ENCODE measurements around the gene OR51E2. TPM values are rescaled to one million over a fixed set of nuclear protein-coding genes. Genes with fewer than 3 reads are reported as not detected.
A peak's percentile ranks its signal among the peaks of the same experiment; 100 is the strongest.
"Not testable (repeated sequence)": the region's sequence is repeated elsewhere in the genome, so short reads cannot be mapped to it uniquely, and the experiment has no call there.

OR51E2 gene, protein sequence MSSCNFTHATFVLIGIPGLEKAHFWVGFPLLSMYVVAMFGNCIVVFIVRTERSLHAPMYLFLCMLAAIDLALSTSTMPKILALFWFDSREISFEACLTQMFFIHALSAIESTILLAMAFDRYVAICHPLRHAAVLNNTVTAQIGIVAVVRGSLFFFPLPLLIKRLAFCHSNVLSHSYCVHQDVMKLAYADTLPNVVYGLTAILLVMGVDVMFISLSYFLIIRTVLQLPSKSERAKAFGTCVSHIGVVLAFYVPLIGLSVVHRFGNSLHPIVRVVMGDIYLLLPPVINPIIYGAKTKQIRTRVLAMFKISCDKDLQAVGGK
- polyA plus RNA-seq (2013, experiment 1 of 2; ENCODE audit: insufficient read length) = 0.07 TPM
- polyA plus RNA-seq (2013, experiment 2 of 2; ENCODE audit: insufficient read length) = 0.29 TPM

DNA sequence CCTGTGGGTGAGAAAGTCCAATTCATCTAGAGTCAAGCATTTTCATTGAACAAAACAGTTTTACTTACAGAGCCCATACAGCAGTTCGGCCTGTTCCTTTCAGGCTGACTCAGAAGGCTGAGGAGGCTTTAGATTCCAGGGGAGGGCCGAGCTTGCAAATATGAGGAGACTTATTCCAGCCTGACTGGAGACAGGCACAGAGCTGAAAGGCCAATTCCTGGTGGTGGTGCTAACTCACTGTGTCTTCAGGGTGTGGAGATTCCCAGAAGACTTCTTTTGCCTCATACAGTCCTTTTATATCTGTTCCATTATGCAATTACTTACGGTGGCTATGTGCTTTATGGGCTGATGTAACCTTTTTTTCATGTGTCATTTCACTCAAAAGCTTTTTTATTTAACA, at the start of gene OR51E2:
TSS of gene OR51E2 (minus strand) at position 269 of the 400 bp plus-strand sequence. CDS start 15,142 bp downstream, outside the sequence.
- DNase-seq = peak; percentile 53

DNA sequence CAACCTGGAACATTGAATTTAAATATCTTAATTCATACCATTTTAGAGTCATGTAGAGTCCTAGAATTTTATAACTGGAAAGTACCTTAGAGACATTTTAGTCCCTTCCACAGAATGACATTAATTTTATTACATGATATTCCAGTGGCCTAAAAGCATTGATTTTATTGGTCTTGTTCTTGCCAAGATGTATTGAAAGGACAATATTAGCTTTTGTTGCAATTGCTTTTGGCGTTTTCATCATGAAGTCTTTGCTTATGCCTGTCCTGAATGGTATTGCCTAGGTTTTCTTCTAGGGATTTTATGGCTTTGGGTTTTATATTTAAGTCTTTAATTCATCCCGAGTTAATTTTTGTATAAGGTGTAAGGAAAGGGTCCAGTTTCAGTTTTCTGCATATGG, 43.1 kb upstream of the OR51E2 start:
- DNase-seq = no peak

DNA sequence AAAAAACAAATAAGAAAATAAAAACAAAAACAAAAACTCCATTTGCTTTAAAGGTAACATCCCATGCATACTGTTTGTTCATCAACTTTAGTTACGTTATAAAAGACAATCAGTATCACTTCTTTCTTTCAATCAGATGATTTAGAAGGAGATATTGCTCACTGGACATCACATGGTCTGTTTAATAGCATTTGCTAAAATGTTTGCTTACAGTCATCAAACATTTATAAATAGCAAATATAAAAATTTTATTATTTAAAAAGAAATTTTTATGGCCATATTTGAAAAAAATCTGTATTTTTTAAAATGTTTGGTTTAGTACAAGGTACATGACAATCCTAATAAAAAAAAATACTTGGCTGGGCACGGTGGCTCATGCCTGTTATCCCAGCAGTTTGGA, 29.5 kb upstream of the OR51E2 start:
- no peak for DNase-seq

DNA sequence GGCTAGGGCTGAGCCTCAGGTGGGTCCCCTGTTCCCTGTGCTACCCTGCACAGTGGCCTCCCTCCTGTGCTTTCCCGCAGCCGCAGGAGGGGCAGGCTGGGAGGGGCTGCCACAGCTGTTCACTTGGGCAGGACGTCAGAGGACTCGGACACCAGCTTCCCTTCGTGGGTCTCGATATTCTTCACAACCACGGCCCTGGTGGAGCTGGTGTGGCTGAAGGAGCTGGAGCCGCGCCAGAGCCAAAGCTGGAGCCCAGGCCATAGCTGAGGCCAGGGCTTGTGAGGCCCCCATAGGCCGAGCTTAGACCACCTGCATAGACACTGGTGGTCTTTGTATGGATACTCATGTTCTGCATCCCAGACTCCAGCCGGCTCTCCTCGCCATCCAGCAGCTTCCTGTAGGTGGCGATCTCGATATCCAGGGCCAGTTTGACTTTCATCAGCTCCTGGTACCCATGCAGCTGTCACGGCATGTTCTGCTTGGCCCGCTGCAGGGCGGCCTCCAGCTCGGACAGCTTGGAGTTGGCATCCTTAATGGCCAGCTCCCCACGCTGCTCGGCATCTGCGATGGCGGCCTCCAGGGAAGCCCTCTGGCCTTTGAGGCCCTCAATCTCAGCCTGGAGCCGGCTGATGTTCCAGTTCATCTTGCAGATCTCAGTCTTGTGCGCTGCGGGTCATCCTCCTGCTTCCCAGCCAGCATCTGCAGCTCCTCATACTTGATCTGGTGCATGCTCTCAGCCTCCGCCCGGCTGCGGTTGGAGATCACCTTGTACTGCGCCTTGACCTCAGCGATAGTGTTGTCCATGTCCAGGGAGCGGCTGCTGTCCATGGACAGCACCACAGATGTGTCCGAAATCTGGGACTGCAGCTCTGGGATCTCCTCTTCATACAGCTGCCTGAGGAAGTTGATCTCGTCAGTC, 25.2 kb upstream of the OR51E2 start:
- DNase-seq = not testable (repeated sequence)

DNA sequence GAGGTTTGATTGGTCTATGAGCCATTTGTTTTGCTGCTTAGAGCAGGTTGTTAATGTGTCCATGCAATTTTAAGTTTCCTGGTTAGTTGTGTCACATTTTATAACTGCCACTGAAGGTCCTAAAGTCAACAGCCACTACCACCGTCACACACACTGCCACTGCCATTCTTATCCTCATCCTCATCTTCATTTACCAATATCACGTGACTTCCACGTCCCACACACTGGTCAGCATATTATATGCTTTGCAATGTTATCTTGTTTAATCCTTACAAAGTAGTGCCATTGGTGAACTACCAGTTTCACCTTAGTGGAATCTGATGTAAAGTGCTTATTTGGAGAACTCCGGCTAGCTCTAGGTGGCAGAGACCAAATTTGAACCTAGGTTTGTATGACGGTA, 16.6 kb upstream of the OR51E2 start:
- DNase-seq = no peak

DNA sequence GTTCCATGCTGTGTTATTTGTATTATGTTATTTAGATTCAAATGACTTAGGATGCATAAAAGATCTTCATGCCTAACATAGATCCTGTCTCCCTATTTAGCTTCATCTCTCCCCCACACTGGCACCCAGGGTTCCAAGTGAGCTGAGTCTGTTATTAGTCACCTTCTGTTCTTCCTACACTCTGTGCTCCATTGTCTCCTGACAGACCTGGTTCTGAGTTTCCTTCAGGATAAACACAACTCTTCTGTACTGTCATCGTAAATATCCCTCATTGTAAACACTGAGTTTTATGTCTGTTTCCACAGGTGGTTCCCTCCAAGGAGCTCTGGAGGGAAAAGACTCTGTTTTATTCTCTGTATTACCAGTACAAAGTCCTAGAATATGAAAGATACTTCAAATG, 15.6 kb upstream of the OR51E2 start:
- DNase-seq = no peak

DNA sequence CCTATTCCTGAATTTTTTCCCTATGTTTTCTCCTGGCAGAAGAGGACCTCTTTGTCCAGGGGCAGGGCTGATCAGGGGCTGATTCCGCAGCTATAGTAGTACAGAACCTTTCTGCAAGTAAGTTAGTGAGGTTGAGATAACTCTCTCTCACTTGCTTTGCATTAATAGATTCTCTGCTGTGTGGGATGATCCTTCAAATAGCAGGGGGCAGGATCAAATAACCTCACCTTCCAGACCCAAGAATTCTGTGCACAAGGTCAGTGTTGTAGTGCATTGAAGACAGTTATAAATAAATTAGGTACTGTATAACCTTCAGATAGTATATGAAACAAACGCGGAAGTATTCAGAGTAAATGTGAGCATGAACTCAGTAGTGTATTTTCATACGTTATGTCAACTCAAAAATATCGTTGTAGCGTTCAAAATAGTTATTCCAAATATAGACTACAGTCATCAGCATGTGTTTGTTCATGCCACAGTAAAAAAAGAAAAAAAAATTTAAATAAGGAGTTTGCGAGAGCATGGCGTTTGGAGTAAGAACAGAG, 7.2 kb upstream of the OR51E2 start:
- DNase-seq = no peak

DNA sequence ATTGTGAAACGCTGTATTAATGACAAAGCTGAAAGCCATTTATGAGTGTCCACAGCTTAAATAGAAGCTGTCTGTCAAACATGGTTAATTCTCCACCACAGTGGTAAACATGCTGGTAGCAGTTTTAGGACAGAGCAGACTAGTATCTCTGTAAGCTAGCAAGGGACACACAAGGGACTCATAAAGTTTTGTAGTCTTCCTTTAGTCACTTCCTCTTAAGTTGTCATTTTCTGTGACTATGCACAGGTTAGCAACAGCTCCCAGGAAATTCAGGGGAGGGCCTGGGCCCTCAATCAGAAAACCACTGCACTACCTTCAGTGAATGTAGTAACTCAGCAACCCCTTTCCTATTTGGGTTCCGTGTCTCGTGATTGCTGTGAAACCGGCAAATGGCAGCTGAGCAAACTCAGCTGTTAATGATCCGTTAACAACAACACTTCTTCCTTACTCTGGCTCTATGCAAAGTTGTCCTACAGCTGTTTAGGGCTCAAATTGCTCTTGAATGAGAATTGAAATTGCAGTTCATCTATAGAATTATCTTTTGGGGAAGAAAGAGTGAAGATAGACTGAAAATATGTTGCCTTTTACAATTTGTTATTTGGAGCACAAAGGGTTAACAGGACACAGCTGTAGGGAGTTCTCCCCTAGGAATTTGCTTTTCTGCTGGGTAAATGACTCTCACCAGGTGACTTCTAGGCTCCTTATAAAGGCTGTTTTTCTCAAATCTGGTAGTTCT, 6.6 kb upstream of the OR51E2 start, which contains the start of gene MMP26:
TSS of gene MMP26 (plus strand) at position 731 of the 736 bp plus-strand sequence.
- no peak for DNase-seq

DNA sequence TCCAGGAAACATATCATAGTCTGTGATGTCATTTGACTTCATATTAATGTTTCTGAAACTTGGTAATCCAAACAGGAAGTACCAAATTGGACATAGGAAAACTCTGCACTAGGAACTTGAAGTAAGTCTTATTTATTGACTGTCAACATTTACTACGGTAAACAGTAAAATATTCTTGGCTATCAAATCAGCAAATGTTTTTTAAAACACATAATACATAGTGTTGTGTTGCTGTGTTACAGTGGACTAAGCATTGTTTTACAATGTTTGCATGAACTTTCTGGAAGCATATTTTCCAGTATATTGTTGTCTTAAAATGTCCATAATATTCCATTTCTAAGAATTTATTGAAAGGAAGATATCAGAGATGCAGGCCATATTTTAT, 2.8 kb upstream of the OR51E2 start:
- no peak for DNase-seq

DNA sequence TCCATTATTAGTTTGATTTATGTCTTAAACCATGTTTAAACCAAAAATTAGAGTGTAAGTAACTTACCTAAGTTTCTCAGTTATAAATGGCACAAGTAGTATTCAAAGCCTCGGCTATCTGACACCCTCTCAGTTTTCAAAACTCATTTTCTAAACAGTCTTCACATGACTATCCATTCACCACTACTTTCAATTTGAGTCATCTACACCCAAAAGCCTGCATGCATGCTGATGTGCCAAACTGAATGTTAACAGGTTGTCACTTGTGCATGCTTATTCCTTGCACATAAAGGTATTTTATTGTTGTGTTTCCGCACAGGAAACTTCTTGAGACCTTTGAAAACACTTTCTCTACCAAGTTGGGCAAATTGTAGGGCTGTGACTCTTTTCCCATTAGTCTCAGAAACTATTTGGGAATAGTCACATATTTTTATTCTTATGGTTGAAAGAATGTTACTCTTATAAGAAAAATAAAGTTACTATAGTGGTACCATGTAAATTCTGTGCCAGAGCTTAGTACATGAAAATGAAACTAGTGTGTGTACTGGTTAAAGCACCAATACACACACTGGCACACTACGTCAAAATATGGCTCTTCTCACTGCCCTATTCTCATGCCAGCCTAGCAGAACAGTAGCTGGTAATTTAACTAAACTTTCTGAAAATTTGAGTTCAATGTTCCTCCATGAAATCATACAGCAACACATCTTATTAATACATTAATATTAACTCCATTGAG, 2.2 kb upstream of the OR51E2 start:
- no peak for DNase-seq

DNA sequence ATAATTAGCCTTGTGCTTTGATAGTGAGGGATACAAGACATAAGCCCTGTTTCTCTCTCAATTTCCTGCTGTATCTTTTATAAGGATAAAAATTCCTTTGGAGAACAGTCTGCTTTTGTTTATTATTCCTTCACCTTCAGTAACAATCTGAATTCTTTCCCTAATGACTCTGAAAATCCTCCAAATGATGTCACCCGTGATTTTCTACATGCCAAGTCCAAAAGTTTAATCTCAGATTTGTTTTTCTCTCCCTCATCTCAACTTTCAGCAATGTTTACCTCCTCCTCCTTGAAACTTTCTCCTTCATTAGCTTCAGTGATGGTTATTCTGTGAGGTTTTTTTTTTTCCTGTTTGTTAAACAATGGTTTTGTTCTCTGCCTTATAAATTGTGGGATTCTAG, 2.2 kb downstream of the OR51E2 start:
- DNase-seq = no peak

DNA sequence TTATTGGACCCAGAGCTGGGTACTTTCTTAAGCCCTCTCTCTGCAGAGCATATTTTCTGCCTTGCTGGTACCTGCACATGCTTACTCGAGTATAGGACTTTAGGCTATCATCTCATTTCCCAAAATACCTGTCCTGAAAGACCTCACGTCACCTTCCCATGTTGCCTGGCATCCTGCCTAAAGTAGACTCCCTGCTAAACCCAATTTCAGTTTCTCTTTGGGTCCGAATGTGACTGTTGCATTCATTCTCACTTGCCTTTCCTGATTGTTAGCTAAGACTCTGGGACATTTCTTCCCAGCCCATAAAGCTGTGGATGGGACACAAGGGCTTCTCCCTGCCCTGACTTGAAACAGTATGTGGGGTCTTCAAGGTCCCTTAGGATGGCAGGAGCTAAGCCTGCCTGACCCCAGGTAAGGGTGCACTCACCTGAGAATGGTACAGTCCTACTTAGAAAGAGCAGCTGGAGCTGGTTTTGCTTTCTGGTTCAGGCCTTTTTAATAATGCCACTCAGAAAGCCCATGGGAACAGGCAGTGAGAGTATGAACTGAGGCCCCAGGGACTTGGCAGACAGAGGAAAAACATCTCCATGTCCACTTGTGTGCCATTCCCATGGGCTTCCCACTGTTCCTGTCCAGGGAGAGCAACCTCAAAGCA, 12.9 kb downstream of the OR51E2 start:
- DNase-seq = no peak

DNA sequence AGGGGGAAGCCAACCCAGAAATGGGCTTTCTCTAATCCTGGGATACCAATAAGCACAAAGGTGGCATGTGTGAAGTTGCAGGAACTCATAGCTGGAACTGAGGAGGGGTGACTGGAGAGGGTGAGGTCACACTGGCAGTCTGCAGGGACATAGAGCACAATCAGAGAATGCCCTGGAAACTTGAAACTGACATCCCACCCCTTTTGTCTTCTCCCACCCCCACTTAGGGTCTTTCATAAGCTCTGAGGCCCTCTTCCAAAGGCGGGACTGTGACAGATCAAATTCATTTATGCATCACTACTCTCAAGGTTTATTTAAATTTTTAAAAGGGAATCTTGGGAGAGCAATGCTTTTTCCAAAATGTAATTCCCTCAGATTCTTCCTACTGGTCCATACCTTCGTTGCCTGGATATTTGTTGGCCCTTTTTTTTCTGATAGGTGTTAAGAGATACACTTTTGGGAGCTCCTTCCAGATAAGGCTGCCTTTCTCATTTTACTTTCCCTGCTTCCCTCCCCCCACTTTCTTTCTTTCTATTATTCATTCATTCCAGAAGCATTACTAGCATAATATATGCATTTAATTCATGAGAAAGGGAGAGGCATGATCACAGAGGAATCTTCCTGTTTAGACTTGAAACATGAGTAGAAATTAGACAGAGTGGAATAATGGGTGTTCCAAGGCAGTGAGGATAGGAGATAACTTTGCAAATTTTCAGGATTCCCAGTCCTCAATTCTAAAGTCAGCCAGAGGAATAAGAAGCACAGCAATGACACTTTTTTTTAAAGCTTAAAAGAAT, 14.8 kb downstream of the OR51E2 start:
- peak; percentile 74 for DNase-seq

DNA sequence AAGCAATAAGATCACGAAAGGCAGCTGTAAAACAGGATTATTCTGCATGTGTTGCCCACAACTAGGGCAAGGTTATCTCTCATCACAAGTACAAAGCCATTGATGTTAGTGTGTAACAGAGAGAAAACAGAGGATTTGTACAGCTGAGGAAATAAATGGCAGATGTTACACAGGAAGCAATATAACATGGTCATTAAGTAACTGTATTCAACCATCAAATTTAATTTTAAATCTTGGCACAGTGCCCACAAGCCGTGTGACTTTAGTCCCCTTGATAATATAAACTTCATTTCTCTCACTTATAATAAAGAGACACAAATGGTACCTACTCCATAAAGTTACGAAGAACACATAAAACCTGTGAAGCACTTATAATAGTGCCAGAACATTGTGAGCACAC, 17.3 kb downstream of the OR51E2 start:
- no peak for DNase-seq

DNA sequence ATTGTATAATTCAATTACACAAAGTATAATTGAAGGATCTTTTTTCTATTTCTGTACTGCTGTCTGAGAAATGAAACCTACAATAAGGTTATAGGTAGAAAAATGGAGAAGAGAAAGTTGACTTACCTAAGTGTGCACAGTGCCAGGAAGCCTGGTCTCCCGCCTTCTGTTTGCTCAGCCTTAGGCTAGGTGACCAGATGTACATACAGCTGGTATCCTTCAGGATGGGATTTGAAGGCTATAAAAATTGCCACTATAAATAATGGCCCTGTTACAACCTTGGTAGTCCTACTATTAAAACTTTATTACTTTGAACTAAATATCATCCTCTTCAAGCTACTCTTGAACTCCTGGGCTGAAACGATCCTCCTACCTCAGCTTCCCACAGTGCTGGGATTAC, 19.7 kb downstream of the OR51E2 start:
- DNase-seq = no peak

DNA sequence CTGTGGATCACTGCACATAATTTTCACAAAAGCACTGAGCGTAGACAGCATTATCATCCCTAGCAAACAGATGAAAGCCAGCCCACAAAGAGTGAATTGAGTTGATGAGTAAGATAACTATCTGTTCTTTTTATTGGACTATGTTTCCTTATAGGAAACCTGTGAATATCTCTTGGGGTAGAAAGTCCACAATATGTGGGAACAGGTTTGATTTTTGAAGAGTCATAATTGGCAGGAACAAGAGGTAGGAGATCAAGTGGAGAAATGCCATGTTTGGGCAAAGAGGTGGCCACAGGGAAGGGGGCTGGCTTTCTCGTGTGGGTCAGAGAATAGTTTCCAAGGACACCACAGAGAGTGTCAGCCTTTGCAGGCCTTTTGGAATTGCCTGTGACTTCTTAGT, 23.9 kb downstream of the OR51E2 start:
- DNase-seq = no peak

DNA sequence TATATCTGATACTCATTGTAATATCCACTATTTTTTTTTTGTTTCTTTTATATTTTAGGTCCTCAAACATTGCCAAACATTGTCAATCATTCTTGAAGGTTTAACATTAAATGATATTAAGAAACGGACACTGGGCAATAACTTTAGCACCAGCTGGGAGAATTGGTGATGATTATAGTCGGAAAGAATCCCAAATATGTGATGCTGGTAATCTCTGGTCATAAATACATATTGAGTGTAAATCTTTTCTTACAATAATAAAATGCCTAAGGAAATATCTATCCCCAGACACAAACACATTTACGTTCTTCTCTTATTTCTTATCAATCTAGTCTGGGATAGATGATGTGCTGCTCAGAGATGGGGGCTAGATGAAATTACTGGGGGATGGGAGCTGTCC, 25.2 kb downstream of the OR51E2 start:
- DNase-seq = peak; percentile 64

DNA sequence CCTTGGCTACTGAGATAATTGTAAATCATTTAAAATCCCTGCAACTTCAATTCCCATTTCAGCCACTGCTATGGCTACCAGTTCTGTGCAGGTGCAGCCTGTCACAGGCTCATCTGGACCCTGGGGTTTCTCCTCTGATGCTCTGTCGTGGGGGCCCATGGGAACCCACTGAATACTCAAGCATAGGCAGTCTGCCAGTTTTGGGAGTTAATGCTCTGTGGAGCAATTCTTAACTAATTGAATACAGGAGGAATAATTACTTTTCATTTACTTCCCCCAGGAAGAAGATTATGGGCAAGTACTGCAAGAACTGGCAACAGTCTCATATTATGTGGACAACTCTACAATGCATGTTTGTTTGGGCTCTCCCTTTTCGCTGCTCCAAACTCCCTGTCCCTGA, 25.9 kb downstream of the OR51E2 start:
- DNase-seq = no peak

DNA sequence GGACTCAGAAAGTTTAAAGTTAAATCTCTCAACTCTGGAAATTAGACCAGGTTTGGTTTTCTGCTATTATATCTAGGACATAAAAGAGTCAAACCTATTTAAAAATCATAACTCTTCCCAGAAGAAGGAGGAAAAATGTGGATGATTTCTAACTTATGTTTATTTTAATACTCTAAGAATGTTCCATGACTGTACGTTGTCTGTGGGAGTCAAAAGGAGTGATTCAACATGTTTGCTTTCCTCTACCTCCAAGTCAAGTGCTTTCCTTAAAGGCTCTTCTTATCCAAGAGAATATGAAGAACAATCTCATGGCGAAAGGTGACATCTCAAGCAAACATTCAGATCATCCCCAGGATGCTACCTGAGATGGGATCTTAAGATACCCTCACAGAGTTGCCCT, 32.2 kb downstream of the OR51E2 start:
- DNase-seq = peak; percentile 50

DNA sequence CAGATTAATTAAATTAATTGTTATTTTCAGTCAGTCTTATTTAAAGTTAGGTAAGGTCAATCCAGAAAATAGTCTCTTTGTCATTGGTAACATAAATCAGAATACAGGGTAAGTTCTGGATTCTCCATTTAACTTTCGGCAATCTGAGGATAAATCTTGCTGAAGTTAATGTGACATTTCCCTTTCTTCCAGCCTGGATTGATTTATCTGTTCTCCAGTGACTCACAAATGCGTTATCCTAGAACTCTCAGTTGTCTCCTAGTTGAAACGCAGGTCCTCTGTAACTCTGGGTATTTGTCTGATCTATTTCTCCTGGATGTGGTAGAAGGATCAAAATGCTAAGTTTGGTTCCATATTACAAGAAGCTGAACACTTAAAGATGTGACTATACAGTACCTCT, 32.9 kb downstream of the OR51E2 start:
- no peak for DNase-seq
